H7 (cell line): ENCODE results near the gene YARS1. TPM values are rescaled to one million over a fixed set of nuclear protein-coding genes. Genes with fewer than 3 reads are reported as not detected.
A peak's percentile ranks its signal among the peaks of the same experiment; 100 is the strongest.

ENCODE experiments used
- DNase-seq: peaks from one replicate; pipeline ENCODE4 v3.0.0; 2012
- H3K27me3 ChIP-seq: 2 replicates; pipeline ENCODE4 v1.6.0; 2011; ENCODE audit warnings: mild to moderate bottlenecking, low read length; ENCODE audit not compliant: control insufficient read depth, insufficient read depth
- H3K36me3 ChIP-seq: replicated peaks from 2 replicates; pipeline ENCODE4 v1.5.1; 2011; ENCODE audit warnings: low read length; ENCODE audit not compliant: control insufficient read depth, insufficient read depth
- H3K4me3 ChIP-seq: 2 replicates; pipeline ENCODE4 v1.5.1; 2011; ENCODE audit warnings: low read depth, mild to moderate bottlenecking, control low read depth, low read length, moderate library complexity; ENCODE audit not compliant: insufficient read depth
- total RNA-seq: library from RNA; depleted of rRNA; stranded (reverse); fragments of >200 nt; shearing (Covaris generic); gene quantifications from 2 replicates; pipeline ENCODE4 v1.2.3, GENCODE V29; 2014

YARS1 gene
- total RNA-seq, 1 experiment from 2014 or later, result 260 TPM

GRCh38 chr1:32775640-32776337 lies 41.4 kb downstream of the YARS1 start:
- Histone ChIP-seq H3K27me3 (no peaks in the 10 kb centered on the region), H3K36me3 (peaks cover 32% of the 10 kb centered on the region), H3K4me3 (no peak overlapping the region)
- no peak for DNase-seq

GRCh38 chr1:32774950-32775634 lies 42.1 kb downstream of the YARS1 start:
- H3K36me3 ChIP-seq, result peaks cover 25% of the 10 kb centered on the region
- no peak for DNase-seq

GRCh38 chr1:32774464-32774808 lies 42.7 kb downstream of the YARS1 start:
- Histone ChIP-seq H3K4me3 (no peak overlapping the region), H3K36me3 (peaks cover 19% of the 10 kb centered on the region), H3K27me3 (no peaks in the 10 kb centered on the region)
- DNase-seq, result no peak

More at GRCh38 chr1:32774950-32775634, 42.1 kb downstream of the YARS1 start:
- Histone ChIP-seq H3K27me3 (no peaks in the 10 kb centered on the region), H3K4me3 (no peak overlapping the region)

GRCh38 chr1:32773764-32774463 lies 43.2 kb downstream of the YARS1 start:
- peak; percentile 37 for DNase-seq
- peaks cover 14% of the 10 kb centered on the region for H3K36me3 ChIP-seq
- no peaks in the 10 kb centered on the region for H3K27me3 ChIP-seq

GRCh38 chr1:32773018-32773763 lies 44.0 kb downstream of the YARS1 start:
- Histone ChIP-seq H3K36me3 (peaks cover 18% of the 10 kb centered on the region), H3K27me3 (no peaks in the 10 kb centered on the region), H3K4me3 (no peak overlapping the region)
- DNase-seq, result peak; percentile 93

More at GRCh38 chr1:32773764-32774463, 43.2 kb downstream of the YARS1 start:
- no peak overlapping the region for H3K4me3 ChIP-seq

- H3K36me3 ChIP-seq, result peaks cover 19% of the 10 kb centered on the region
- no peak for DNase-seq
Observed at GRCh38 chr1:32772281-32773017, 44.7 kb downstream of the YARS1 start.

GRCh38 chr1:32771561-32772280 lies 45.4 kb downstream of the YARS1 start:
- peaks cover 19% of the 10 kb centered on the region for H3K36me3 ChIP-seq
- DNase-seq, result peak; percentile 71
- no peaks in the 10 kb centered on the region for H3K27me3 ChIP-seq
- H3K4me3 ChIP-seq, result no peak overlapping the region

More at GRCh38 chr1:32772281-32773017, 44.7 kb downstream of the YARS1 start:
- Histone ChIP-seq H3K27me3 (no peaks in the 10 kb centered on the region), H3K4me3 (no peak overlapping the region)

- H3K36me3 ChIP-seq, result peaks cover 18% of the 10 kb centered on the region
- peak; percentile 74 for DNase-seq
- no peak overlapping the region for H3K4me3 ChIP-seq
- H3K27me3 ChIP-seq, result no peaks in the 10 kb centered on the region
Observed at GRCh38 chr1:32770741-32771548, 46.2 kb downstream of the YARS1 start.

- H3K27me3 ChIP-seq, result no peaks in the 10 kb centered on the region
- no peak overlapping the region for H3K4me3 ChIP-seq
- peaks cover 13% of the 10 kb centered on the region for H3K36me3 ChIP-seq
- DNase-seq, result peak; percentile 72
Observed at GRCh38 chr1:32770221-32770731, 46.9 kb downstream of the YARS1 start.

GRCh38 chr1:32769524-32770220 lies 47.5 kb downstream of the YARS1 start:
- H3K36me3 ChIP-seq, result peaks cover 12% of the 10 kb centered on the region
- H3K27me3 ChIP-seq, result no peaks in the 10 kb centered on the region
- H3K4me3 ChIP-seq, result no peak overlapping the region
- peak; percentile 28 for DNase-seq

- Histone ChIP-seq H3K4me3 (no peak overlapping the region), H3K27me3 (no peaks in the 10 kb centered on the region), H3K36me3 (peaks cover 10% of the 10 kb centered on the region)
- DNase-seq, result no peak
Observed at GRCh38 chr1:32768110-32768850, 48.9 kb downstream of the YARS1 start.

- no peaks in the 10 kb centered on the region for H3K27me3 ChIP-seq
- H3K4me3 ChIP-seq, result no peak overlapping the region
Observed at GRCh38 chr1:32767641-32768040, 49.5 kb downstream of the YARS1 start.

More at GRCh38 chr1:32767641-32768040, 49.5 kb downstream of the YARS1 start:
- DNase-seq, result no peak
- peaks cover 10% of the 10 kb centered on the region for H3K36me3 ChIP-seq
